ENCODE measurements around the gene PTGES.

Gene PTGES

DNA sequence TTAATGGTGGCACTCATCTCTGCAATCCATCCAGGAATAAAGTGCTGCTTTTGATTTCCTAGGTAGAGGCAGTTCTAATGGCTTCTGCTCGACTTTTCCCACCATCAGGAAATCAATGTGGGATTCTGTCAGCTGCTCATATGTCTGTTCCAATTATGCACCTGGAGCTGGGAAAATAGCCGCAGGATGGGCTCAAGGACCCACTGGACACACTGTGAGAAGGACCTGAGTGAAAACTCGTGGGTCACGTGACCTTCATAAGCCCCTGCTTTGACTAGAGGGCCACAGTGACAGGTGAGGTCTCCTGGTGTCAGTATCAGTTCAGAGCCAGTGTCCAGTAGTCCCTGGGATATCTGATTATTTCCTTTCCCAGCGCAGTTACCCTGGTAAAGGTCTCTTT is 17.9 kb upstream of the PTGES start:
- H2AFZ ChIP-seq (ENCODE audit: insufficient read depth, low read length, poor library complexity): no peak overlapping the region
- DNase-seq: no peak
- H2BK120ac ChIP-seq (ENCODE audit: insufficient read depth, low read length, poor library complexity): no peak overlapping the region
- no peaks in the 10 kb centered on the region for H3K9me3 ChIP-seq (ENCODE audit: insufficient read depth, low read depth, low read length)
- H3K9ac ChIP-seq (ENCODE audit: low read length): no peak overlapping the region
- no peak overlapping the region for H3K4me3 ChIP-seq (ENCODE audit: low read depth, low read length)
- H4K8ac ChIP-seq (ENCODE audit: low read depth, low read length): no peak overlapping the region
- H2BK5ac ChIP-seq (ENCODE audit: low read depth, low read length, poor library complexity): no peak overlapping the region
- no peaks in the 10 kb centered on the region for H3K27me3 ChIP-seq (ENCODE audit: insufficient read depth, low read length)
- H3K4me2 ChIP-seq (ENCODE audit: low read length): no peak overlapping the region
- no peak overlapping the region for H3K27ac ChIP-seq (ENCODE audit: low read depth, low read length)
- H2BK12ac ChIP-seq (ENCODE audit: low read length): no peak overlapping the region
- no peak overlapping the region for H3K4ac ChIP-seq (ENCODE audit: low read depth, low read length)
- no peak overlapping the region for H4K12ac ChIP-seq (ENCODE audit: low read depth, low read length)
- no peaks in the 10 kb centered on the region for H3K4me1 ChIP-seq (ENCODE audit: control insufficient read depth in 1 of 2, insufficient read depth in 2 of 2, low read length in 2 of 2)
- H2AK5ac ChIP-seq (ENCODE audit: low read length): no peak overlapping the region
- H3K18ac ChIP-seq (ENCODE audit: low read length): no peak overlapping the region
- WGBS (ENCODE audit: extremely low coverage, insufficient coverage, insufficient read length): no CpG with 5 or more reads among the region's 5 CpGs
- H3K36me3 ChIP-seq (ENCODE audit: control insufficient read depth in 1 of 2, insufficient read depth in 2 of 2, low read length in 2 of 2): no peaks in the 10 kb centered on the region
- H3K79me2 ChIP-seq (ENCODE audit: control insufficient read depth, insufficient read depth, low read length, poor library complexity): no peaks in the 10 kb centered on the region
- no peak overlapping the region for H3K14ac ChIP-seq (ENCODE audit: low read length)
- no peak overlapping the region for H4K91ac ChIP-seq (ENCODE audit: low read depth, low read length)
- H3K23ac ChIP-seq (ENCODE audit: low read length): no peak overlapping the region
- no peaks in the 10 kb centered on the region for H3K79me1 ChIP-seq (ENCODE audit: low read length)

DNA sequence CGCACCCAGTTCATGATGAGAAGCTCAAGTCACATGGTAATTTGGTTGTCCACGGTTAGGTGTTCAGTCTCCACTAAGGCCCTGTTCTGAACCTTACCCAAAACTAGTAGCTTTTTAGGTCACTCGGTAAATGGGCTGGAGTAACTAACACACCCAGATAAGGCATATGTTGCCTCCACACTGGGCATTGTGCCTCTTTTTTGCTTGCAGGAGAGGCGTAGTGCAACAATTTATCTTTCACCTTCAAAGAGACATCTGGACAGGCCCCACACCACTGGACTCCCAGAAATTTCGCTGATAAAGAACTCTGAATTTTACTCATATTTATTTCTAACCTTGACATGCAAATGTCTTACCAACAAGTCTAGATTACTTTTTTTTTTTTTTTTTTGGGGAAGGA is 16.8 kb upstream of the PTGES start:
- no peak overlapping the region for H3K27ac ChIP-seq (ENCODE audit: low read depth, low read length)
- H2AFZ ChIP-seq (ENCODE audit: insufficient read depth, low read length, poor library complexity): no peak overlapping the region
- no peak overlapping the region for H3K23ac ChIP-seq (ENCODE audit: low read length)
- H2AK5ac ChIP-seq (ENCODE audit: low read length): no peak overlapping the region
- no peak overlapping the region for H4K8ac ChIP-seq (ENCODE audit: low read depth, low read length)
- no peak overlapping the region for H2BK120ac ChIP-seq (ENCODE audit: insufficient read depth, low read length, poor library complexity)
- H3K18ac ChIP-seq (ENCODE audit: low read length): no peak overlapping the region
- no peak overlapping the region for H2BK12ac ChIP-seq (ENCODE audit: low read length)
- no CpG with 5 or more reads among the region's 5 CpGs for WGBS (ENCODE audit: extremely low coverage, insufficient coverage, insufficient read length)
- no peak overlapping the region for H4K91ac ChIP-seq (ENCODE audit: low read depth, low read length)
- H3K79me1 ChIP-seq (ENCODE audit: low read length): no peaks in the 10 kb centered on the region
- H3K4me3 ChIP-seq (ENCODE audit: low read depth, low read length): no peak overlapping the region
- H3K27me3 ChIP-seq (ENCODE audit: insufficient read depth, low read length): no peaks in the 10 kb centered on the region
- no peaks in the 10 kb centered on the region for H3K79me2 ChIP-seq (ENCODE audit: control insufficient read depth, insufficient read depth, low read length, poor library complexity)
- no peaks in the 10 kb centered on the region for H3K4me1 ChIP-seq (ENCODE audit: control insufficient read depth in 1 of 2, insufficient read depth in 2 of 2, low read length in 2 of 2)
- no peak overlapping the region for H2BK5ac ChIP-seq (ENCODE audit: low read depth, low read length, poor library complexity)
- H3K9ac ChIP-seq (ENCODE audit: low read length): no peak overlapping the region
- no peak overlapping the region for H3K4ac ChIP-seq (ENCODE audit: low read depth, low read length)
- H3K9me3 ChIP-seq (ENCODE audit: insufficient read depth, low read depth, low read length): no peaks in the 10 kb centered on the region
- no peak overlapping the region for H3K14ac ChIP-seq (ENCODE audit: low read length)
- no peak overlapping the region for H4K12ac ChIP-seq (ENCODE audit: low read depth, low read length)
- DNase-seq: no peak
- no peak overlapping the region for H3K4me2 ChIP-seq (ENCODE audit: low read length)
- no peaks in the 10 kb centered on the region for H3K36me3 ChIP-seq (ENCODE audit: control insufficient read depth in 1 of 2, insufficient read depth in 2 of 2, low read length in 2 of 2)

DNA sequence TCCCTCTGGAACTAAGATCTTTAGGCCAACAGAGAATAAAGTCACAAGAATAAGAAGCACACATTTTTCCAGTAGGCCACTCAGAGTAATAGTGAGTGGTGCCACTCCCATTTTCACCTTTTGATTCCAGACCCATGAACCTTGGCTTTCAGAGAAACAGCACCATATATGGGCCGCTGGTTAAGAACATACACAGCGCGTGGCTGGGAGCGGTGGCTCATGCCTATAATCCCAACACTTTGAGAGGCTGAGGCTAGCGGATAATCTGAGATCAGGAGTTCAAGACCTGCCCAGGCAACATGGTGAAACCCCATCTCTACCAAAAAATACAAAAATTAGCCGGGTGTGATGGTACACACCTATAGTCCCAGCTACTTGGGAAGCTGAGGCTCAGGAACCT is 15.6 kb upstream of the PTGES start:
- DNase-seq: no peak
- no peaks in the 10 kb centered on the region for H3K27me3 ChIP-seq (ENCODE audit: insufficient read depth, low read length)
- H4K8ac ChIP-seq (ENCODE audit: low read depth, low read length): no peak overlapping the region
- H4K12ac ChIP-seq (ENCODE audit: low read depth, low read length): no peak overlapping the region
- no peak overlapping the region for H2BK5ac ChIP-seq (ENCODE audit: low read depth, low read length, poor library complexity)
- no peaks in the 10 kb centered on the region for H3K9me3 ChIP-seq (ENCODE audit: insufficient read depth, low read depth, low read length)
- no peak overlapping the region for H3K4me2 ChIP-seq (ENCODE audit: low read length)
- no peak overlapping the region for H3K14ac ChIP-seq (ENCODE audit: low read length)
- no peak overlapping the region for H2AFZ ChIP-seq (ENCODE audit: insufficient read depth, low read length, poor library complexity)
- H3K4ac ChIP-seq (ENCODE audit: low read depth, low read length): no peak overlapping the region
- H3K27ac ChIP-seq (ENCODE audit: low read depth, low read length): no peak overlapping the region
- no peaks in the 10 kb centered on the region for H3K79me2 ChIP-seq (ENCODE audit: control insufficient read depth, insufficient read depth, low read length, poor library complexity)
- H3K79me1 ChIP-seq (ENCODE audit: low read length): no peaks in the 10 kb centered on the region
- H2BK12ac ChIP-seq (ENCODE audit: low read length): no peak overlapping the region
- H3K4me1 ChIP-seq (ENCODE audit: control insufficient read depth in 1 of 2, insufficient read depth in 2 of 2, low read length in 2 of 2): peaks cover 1% of the 10 kb centered on the region in 2 experiments
- WGBS (ENCODE audit: extremely low coverage, insufficient coverage, insufficient read length): no CpG with 5 or more reads among the region's 6 CpGs
- H3K4me3 ChIP-seq (ENCODE audit: low read depth, low read length): no peak overlapping the region
- no peak overlapping the region for H2BK120ac ChIP-seq (ENCODE audit: insufficient read depth, low read length, poor library complexity)
- no peak overlapping the region for H3K9ac ChIP-seq (ENCODE audit: low read length)
- H4K91ac ChIP-seq (ENCODE audit: low read depth, low read length): no peak overlapping the region
- no peak overlapping the region for H3K23ac ChIP-seq (ENCODE audit: low read length)
- H2AK5ac ChIP-seq (ENCODE audit: low read length): no peak overlapping the region
- no peak overlapping the region for H3K18ac ChIP-seq (ENCODE audit: low read length)
- H3K36me3 ChIP-seq (ENCODE audit: control insufficient read depth in 1 of 2, insufficient read depth in 2 of 2, low read length in 2 of 2): no peaks in the 10 kb centered on the region

DNA sequence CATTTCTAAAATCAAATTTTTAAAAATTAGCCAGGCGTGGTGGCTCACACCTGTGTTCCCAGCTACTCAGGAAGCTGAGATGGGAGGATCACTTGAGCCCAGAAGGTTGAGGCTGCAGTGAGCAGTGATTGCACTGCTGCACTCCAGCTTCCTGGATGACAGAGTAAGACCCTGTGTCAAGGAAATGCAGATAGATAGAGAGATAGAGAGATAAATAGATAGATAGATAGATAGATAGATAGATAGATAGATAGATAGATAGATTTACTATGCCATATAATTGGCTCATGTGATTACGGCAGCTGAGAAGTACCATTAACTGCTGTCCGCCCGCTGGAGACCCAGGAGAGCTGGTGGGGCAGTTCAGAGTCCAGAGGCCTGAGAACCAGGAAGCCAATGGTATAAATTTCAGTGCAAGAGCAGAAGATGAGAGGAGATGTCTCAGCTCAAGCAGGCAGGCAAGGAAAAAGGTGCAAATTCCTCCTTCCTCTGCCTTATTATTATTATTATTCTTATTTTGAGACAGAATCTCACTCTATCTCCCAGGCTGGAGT is 13.0 kb upstream of the PTGES start:
- no peak overlapping the region for H3K4ac ChIP-seq (ENCODE audit: low read depth, low read length)
- no peak for DNase-seq
- H3K27ac ChIP-seq (ENCODE audit: low read depth, low read length): no peak overlapping the region
- H3K79me2 ChIP-seq (ENCODE audit: control insufficient read depth, insufficient read depth, low read length, poor library complexity): no peaks in the 10 kb centered on the region
- peaks cover 13 to 18% of the 10 kb centered on the region in 2 experiments for H3K4me1 ChIP-seq (ENCODE audit: control insufficient read depth in 1 of 2, insufficient read depth in 2 of 2, low read length in 2 of 2)
- H2BK5ac ChIP-seq (ENCODE audit: low read depth, low read length, poor library complexity): no peak overlapping the region
- no peak overlapping the region for H2AK5ac ChIP-seq (ENCODE audit: low read length)
- H2AFZ ChIP-seq (ENCODE audit: insufficient read depth, low read length, poor library complexity): no peak overlapping the region
- no peak overlapping the region for H4K12ac ChIP-seq (ENCODE audit: low read depth, low read length)
- H4K8ac ChIP-seq (ENCODE audit: low read depth, low read length): no peak overlapping the region
- no peak overlapping the region for H3K9ac ChIP-seq (ENCODE audit: low read length)
- no peak overlapping the region for H3K18ac ChIP-seq (ENCODE audit: low read length)
- no peak overlapping the region for H3K4me2 ChIP-seq (ENCODE audit: low read length)
- no peaks in the 10 kb centered on the region for H3K36me3 ChIP-seq (ENCODE audit: control insufficient read depth in 1 of 2, insufficient read depth in 2 of 2, low read length in 2 of 2)
- no peak overlapping the region for H4K91ac ChIP-seq (ENCODE audit: low read depth, low read length)
- no peak overlapping the region for H2BK120ac ChIP-seq (ENCODE audit: insufficient read depth, low read length, poor library complexity)
- H3K4me3 ChIP-seq (ENCODE audit: low read depth, low read length): no peak overlapping the region
- no peaks in the 10 kb centered on the region for H3K79me1 ChIP-seq (ENCODE audit: low read length)
- no peak overlapping the region for H3K14ac ChIP-seq (ENCODE audit: low read length)
- no peak overlapping the region for H3K23ac ChIP-seq (ENCODE audit: low read length)
- no peaks in the 10 kb centered on the region for H3K27me3 ChIP-seq (ENCODE audit: insufficient read depth, low read length)
- H3K9me3 ChIP-seq (ENCODE audit: insufficient read depth, low read depth, low read length): no peaks in the 10 kb centered on the region
- no CpG with 5 or more reads among the region's 4 CpGs for WGBS (ENCODE audit: extremely low coverage, insufficient coverage, insufficient read length)
- H2BK12ac ChIP-seq (ENCODE audit: low read length): no peak overlapping the region

All from trophoblast cell (in vitro differentiated cells and primary cell).